Suppressor macrophage (primary cell): ENCODE results near the gene PSRC1.

Experiments used
- DNase-seq, 4 experiments: peaks; one replicate each; pipeline ENCODE4 v3.0.0-alpha.2; 2020 to 2022

PSRC1 gene

DNA sequence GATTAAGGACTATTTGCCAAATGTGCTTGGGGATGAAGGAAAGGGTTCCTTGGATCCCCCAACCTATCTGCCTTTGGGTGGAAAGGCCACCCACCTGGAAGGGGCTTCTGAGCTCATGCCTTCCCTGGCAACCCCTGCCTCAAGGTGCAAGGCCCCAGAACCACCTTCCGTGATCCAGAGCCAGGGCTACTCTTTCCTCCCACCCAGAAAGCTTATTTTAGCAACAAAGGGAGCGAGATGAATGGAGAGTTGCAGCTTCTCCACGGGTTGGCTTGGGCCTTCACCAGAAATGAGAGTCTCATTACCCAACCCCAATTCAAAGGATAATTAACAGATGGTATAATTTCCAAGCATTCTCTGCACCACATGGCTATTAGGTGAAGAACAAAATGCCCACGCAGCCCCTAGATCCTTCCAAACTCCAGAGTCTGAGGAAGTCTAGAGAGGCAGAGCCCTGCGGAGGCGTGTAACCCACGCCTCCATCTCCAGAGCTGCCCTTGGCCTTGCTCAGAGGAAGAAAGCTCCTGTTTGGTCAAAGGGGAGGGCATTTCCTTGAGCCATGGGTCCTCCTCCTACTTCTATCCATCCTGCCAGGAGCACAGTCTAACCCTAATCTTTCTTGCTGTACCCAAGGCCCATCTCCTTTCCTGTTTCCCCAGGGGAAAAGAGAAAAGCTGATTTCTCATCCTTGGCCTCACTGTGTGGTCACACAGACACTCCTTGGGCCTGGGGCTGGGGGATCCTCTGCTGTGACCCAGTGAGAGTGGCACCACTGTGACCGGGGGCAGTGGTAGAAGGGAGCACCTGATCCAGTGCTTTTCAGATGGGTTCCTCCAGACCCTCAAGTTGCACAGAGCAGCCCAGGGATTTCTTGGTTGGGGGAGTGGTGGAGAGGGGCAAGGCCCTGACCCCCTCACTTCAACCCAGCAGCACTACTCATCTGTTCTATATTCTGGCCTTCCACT, 35.3 kb downstream of the PSRC1 start:
- DNase-seq = peak in 3 of 4 experiments; percentile 33 to 54 (median 35)

- no peak for DNase-seq
Observed at GRCh38 chr1:109246141-109246551, 36.8 kb downstream of the PSRC1 start.

- DNase-seq = no peak
Observed at GRCh38 chr1:109243860-109244552, 38.9 kb downstream of the PSRC1 start.

GRCh38 chr1:109243221-109243620, 39.7 kb downstream of the PSRC1 start:
- no peak for DNase-seq

GRCh38 chr1:109242387-109242786, 40.6 kb downstream of the PSRC1 start:
- no peak for DNase-seq

DNA sequence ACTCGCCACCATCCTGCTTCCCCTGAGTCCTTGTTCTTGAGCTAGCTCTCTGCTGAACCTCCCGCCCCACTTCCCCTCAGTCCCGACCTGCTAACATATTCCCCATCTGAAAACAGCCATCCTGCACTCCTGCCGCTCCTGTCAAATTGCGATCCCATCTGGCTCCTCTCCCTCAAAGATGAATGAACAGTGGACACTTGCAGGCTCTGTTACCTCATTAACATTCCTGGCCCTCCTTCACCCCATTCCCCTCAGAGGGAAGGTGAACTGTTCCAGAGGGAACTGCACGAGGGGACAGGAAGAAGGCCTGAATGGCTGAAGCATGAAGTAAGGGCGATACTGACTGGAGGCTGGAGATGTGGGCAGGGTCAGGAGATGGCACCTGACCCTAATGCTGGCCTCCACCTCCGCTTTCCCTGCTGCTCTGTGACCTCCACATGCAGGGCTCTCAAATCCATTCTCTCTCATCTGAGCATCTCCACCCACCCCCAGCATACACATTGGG, 41.1 kb downstream of the PSRC1 start:
- peak in 2 of 4 experiments; percentile 18 to 32 for DNase-seq

- no peak for DNase-seq
Observed at GRCh38 chr1:109241344-109241743, 41.6 kb downstream of the PSRC1 start.

DNA sequence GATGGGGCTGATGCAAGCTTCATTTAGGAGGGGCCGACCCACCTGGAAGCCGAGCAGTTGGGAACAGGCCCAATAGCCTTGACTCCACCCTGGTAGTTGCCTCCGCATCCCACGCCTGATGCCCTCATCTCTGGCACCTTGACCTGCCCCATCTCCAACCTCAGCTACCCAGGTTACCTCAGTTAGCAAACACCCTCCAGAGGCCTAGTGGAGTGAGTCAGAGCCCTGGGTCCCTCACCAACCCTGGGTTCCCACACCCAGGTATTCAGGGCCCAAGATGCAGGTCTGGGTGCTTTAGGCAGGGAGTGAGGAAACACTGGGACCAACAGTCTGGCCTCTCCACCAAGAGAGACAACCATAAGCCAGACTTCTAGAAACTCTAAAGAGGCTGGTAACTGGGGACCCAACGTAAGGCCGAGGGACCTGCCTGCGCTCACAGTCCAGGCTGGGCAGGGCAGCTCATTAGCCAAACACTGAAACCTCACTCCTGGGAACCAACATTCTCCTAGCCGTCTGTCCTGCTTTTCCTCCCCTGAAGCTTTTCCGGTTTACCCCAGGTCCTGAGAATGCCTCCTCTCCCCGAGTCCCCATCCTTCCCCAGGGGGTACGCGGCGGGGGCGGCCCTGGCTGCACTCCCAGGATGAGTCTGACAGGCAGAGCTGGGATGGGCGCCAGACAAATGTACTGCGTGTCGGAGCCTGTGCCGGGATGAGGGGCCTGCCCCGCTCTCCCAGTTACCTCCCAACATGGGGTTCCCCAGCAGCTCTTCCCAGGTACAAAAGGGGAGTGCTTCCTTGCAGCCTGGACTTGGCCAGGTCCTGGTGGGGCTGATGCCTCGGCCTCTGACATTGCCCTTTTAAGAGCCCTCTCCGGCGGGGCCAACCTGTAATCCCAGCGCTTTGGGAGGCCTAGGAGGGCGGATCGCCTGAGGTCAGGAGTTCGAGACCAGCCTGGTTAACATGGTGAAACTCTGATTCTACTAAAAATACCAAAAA, 42.5 kb downstream of the PSRC1 start:
- DNase-seq = peak; percentile 20 to 54 (median 24)

DNA sequence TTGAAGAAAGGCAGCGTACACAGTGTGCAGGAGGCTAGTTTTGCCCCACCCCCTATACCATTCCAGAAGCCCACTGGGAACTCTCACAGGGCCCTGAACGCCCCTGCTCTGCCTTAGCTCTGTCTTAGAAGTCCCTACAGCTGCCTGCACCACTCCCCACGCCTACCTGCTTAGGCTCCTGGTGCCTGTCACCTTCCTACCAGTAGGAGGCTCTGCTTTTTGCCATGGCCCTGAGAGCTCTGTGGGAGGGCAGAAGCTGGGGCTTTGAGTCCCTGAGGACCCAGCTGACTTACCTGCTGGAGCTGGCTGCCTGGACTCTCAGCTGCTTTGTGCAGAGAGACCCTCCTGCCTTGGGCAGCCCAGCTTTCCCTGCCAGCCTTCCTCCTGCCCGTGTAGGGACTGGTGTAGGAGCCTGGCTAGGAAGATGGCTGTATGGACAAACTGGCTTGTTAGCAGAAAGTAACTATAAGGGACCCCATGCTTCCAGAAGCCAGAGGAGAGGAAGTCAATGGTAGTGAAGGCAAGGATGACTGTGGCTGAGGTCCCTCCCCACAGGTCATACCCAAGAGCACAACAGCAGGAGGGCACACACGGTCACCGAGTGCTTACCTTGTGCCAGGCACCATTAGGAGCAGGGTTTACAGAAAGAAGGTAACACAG, 43.4 kb downstream of the PSRC1 start:
- DNase-seq = peak; percentile 22 to 54 (median 35)

GRCh38 chr1:109239047-109239408, 43.9 kb downstream of the PSRC1 start:
- no peak for DNase-seq

- DNase-seq = no peak
Observed at GRCh38 chr1:109238382-109238781, 44.6 kb downstream of the PSRC1 start.

GRCh38 chr1:109237512-109237911, 45.4 kb downstream of the PSRC1 start:
- DNase-seq = no peak

DNA sequence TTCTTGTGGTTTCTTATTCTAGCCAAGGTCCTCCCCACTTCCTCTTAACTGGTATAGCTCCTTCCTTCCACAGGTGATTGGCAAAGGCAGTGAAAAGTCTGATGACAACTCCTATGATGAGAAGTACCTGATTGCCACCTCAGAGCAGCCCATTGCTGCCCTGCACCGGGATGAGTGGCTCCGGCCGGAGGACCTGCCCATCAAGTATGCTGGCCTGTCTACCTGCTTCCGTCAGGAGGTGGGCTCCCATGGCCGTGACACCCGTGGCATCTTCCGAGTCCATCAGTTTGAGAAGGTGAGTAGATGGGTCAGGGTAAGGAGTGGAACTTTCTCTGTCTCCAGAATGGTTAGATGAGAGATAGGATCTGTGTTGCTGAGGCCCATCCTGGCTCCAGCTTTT, 47.8 kb downstream of the PSRC1 start:
- no peak for DNase-seq

DNA sequence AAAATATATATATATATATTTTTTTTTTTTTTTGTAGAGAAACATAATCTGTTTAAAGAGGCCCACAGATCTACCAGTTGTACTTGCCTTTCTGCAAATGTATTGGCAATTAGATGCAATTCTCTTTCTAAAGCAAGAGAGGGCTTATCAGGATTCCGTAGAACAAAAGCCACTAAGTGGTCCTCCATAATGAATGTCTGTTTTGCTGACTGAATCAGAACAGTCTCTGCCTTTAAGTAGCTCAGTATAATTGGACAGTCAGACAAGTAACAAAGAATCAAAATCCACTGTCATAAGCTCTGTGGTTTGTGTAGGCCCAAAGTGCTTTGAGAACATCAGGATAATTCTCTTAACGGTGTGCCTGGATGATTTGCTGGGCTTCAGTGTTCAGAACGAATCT, 51.9 kb downstream of the PSRC1 start:
- no peak for DNase-seq
